Neural cell (in vitro differentiated cells): ENCODE data around the gene BCKDHB. TPM values are rescaled to one million over a fixed set of nuclear protein-coding genes. Genes with fewer than 3 reads are reported as not detected.

Experiments used
- H2AFZ ChIP-seq: fragments of 200-600, 300-800 bp; sonication (generic), shearing (Covaris generic); 2 replicates; pipeline ENCODE4 v1.6.0; 2014; ENCODE audit warnings: low read depth, mild to moderate bottlenecking, antibody characterized with exemption, low read length, moderate library complexity
- H3F3A ChIP-seq: fragments of 200-600 bp; shearing (Covaris generic); 2 replicates; pipeline ENCODE4 v1.6.1; 2016; ENCODE audit warnings: mild to moderate bottlenecking, moderate library complexity, mixed read lengths, antibody characterized with exemption, low read length; ENCODE audit not compliant: insufficient read depth, poor library complexity, severe bottlenecking
- H3K27ac ChIP-seq: fragments of 200-600, 300-800 bp; sonication (generic), shearing (Covaris generic); 2 replicates; pipeline ENCODE4 v1.5.1; 2014; ENCODE audit warnings: mild to moderate bottlenecking, low read length, moderate library complexity
- H3K27me3 ChIP-seq: fragments of 300-800, 200-600 bp; sonication (generic), shearing (Covaris generic); 2 replicates; pipeline ENCODE4 v1.6.0; 2014; ENCODE audit warnings: mild to moderate bottlenecking, low read depth, low read length, moderate library complexity; ENCODE audit not compliant: insufficient read depth
- H3K36me3 ChIP-seq: fragments of 300-800, 200-600 bp; sonication (generic), shearing (Covaris generic); 2 replicates; pipeline ENCODE4 v1.5.1; 2014; ENCODE audit warnings: mild to moderate bottlenecking, antibody characterized with exemption, low read length, moderate library complexity; ENCODE audit not compliant: insufficient read depth
- H3K4me2 ChIP-seq: fragments of 300-800, 200-600 bp; sonication (generic), shearing (Covaris generic); 2 replicates; pipeline ENCODE4 v1.6.0; 2014; ENCODE audit warnings: mild to moderate bottlenecking, low read length
- H3K4me3 ChIP-seq: fragments of 300-800, 200-600 bp; sonication (generic), shearing (Covaris generic); 2 replicates; pipeline ENCODE4 v1.5.1; 2014; ENCODE audit warnings: mild to moderate bottlenecking, low read length, moderate library complexity
- H3K79me2 ChIP-seq: fragments of 200-600 bp; shearing (Covaris generic); replicated peaks from 2 replicates; pipeline ENCODE4 v1.6.0; 2014; ENCODE audit warnings: mild to moderate bottlenecking, low read length, moderate library complexity; ENCODE audit not compliant: insufficient read depth
- H3K9ac ChIP-seq: fragments of 300-800, 200-600 bp; sonication (generic), shearing (Covaris generic); 2 replicates; pipeline ENCODE4 v1.6.1; 2016; ENCODE audit warnings: mild to moderate bottlenecking, low read length, mixed read lengths
- H3K9me2 ChIP-seq: fragments of 200-600 bp; shearing (Covaris generic); 2 replicates; pipeline ENCODE4 v1.6.1; 2016; ENCODE audit warnings: mild to moderate bottlenecking, low read length, mixed read lengths; ENCODE audit not compliant: insufficient read depth
- H3K9me3 ChIP-seq: fragments of 200-600, 300-800 bp; sonication (generic), shearing (Covaris generic); 2 replicates; pipeline ENCODE4 v1.6.1; 2016; ENCODE audit warnings: mild to moderate bottlenecking, mixed run types, low read length, moderate library complexity, mixed read lengths
- H4K20me1 ChIP-seq: fragments of 200-600 bp; shearing (Covaris generic); 2 replicates; pipeline ENCODE4 v1.6.1; 2016; ENCODE audit warnings: mild to moderate bottlenecking, mixed run types; ENCODE audit not compliant: insufficient read depth
- EP300 ChIP-seq: fragments of 450-650 bp; conservative IDR thresholded peaks from 2 replicates; pipeline ENCODE4 v1.6.1; 2014; ENCODE audit warnings: antibody characterized with exemption, mild to moderate bottlenecking, moderate library complexity; ENCODE audit not compliant: poor library complexity, severe bottlenecking
- EZH2 ChIP-seq: fragments of 200-600, 300-800 bp; shearing (Covaris generic), sonication (generic); IDR thresholded peaks from 2 replicates; pipeline ENCODE4 v1.6.1; 2014; ENCODE audit warnings: antibody characterized with exemption, low read length, borderline replicate concordance, mild to moderate bottlenecking; ENCODE audit not compliant: insufficient read depth, poor library complexity, severe bottlenecking
- MXI1 ChIP-seq: fragments of 450-650 bp; conservative IDR thresholded peaks from 2 replicates; pipeline ENCODE4 v1.6.1; 2014; ENCODE audit warnings: antibody characterized with exemption, mild to moderate bottlenecking; ENCODE audit not compliant: poor library complexity, severe bottlenecking
- POLR2AphosphoS5 ChIP-seq: IDR thresholded peaks from 2 replicates; pipeline ENCODE4 v1.6.1; 2012
- RAD21 ChIP-seq: fragments of 450-650 bp; conservative IDR thresholded peaks from 2 replicates; pipeline ENCODE4 v1.6.1; 2014; ENCODE audit warnings: antibody characterized with exemption, mild to moderate bottlenecking, moderate library complexity
- SMC3 ChIP-seq: fragments of 450-650 bp; conservative IDR thresholded peaks from 2 replicates; pipeline ENCODE4 v1.6.1; 2014; ENCODE audit warnings: antibody characterized with exemption, mild to moderate bottlenecking, moderate library complexity; ENCODE audit not compliant: poor library complexity
- TAF1 ChIP-seq: IDR thresholded peaks from 2 replicates; pipeline ENCODE4 v1.6.1; 2012; ENCODE audit warnings: low read depth
- polyA plus RNA-seq: library from polyadenylated mRNA; depleted of rRNA; stranded (reverse); fragments of >200 nt; gene quantifications from 2 replicates; pipeline ENCODE4 v1.2.3, GENCODE V29; 2014
- TF ChIP-seq, protein P1 (sequence below): IDR thresholded peaks from 2 replicates; pipeline ENCODE4 v1.6.1; 2012; ENCODE audit warnings: borderline replicate concordance
- TF ChIP-seq, protein P2 (sequence below): fragments of 450-650 bp; IDR thresholded peaks from 2 replicates; pipeline ENCODE4 v1.5.1; 2014; ENCODE audit warnings: antibody characterized with exemption, mild to moderate bottlenecking, moderate library complexity; ENCODE audit not compliant: poor library complexity, severe bottlenecking

BCKDHB gene
- polyA plus RNA-seq, 1 donor from 2014 or later = 16.1 TPM

DNA sequence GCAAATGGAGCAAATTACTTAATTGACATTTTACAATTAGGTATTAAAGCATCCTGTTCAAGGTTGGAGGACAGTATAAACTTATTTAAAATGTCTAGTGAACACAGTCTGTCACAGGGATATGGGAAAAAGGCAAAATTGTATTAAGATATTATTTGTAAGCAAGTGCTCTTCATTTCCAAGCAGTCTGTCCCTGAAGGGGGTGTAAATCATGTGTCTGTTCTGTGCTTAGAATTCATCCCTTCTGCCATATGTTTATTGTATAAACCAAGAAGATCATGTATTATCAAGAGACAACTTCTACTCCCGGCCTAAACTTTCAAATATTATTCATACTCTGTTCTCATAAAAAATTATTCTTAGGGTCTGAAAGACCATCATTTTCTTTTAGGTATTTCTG is 144.8 kb downstream of the BCKDHB start:
- Histone ChIP-seq H3K4me3 (no peak overlapping the region), H3K4me2 (no peak overlapping the region), H3F3A (no peaks in the 10 kb centered on the region)

DNA sequence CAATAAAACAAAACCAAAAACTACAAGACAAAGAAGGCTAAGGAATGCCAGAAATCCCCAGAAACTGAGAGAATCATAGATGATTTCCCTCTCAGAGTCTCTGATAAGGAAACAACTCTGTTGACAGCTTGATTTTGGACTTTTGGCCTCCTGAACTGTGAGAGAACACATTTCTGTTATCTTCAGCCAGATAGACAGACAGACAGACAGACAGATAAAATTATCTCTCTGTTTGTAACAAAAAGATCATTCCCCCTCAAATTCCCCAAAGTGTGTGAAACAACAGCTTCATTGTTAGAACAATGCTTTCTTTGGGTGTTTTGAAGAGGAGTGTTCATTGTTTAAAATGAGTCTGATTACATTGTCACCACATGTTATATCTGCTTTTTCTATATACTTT is 148.2 kb downstream of the BCKDHB start:
- Histone ChIP-seq H3K27ac (no peak overlapping the region), H2AFZ (no peak overlapping the region), H3K9me2 (no peaks in the 10 kb centered on the region), H3K9ac (no peak overlapping the region), H3K4me2 (no peak overlapping the region), H3K4me3 (no peak overlapping the region), H3K9me3 (no peaks in the 10 kb centered on the region), H4K20me1 (no peaks in the 10 kb centered on the region), H3K27me3 (no peaks in the 10 kb centered on the region), H3F3A (no peaks in the 10 kb centered on the region), H3K79me2 (no peaks in the 10 kb centered on the region), H3K36me3 (no peaks in the 10 kb centered on the region)
- TF ChIP-seq RAD21 (no peak), MXI1 (no peak), POLR2AphosphoS5 (no peak), EP300 (no peak), TAF1 (no peak), EZH2 (no peak), SMC3 (no peak)
- TF ChIP-seq, protein P1, sequence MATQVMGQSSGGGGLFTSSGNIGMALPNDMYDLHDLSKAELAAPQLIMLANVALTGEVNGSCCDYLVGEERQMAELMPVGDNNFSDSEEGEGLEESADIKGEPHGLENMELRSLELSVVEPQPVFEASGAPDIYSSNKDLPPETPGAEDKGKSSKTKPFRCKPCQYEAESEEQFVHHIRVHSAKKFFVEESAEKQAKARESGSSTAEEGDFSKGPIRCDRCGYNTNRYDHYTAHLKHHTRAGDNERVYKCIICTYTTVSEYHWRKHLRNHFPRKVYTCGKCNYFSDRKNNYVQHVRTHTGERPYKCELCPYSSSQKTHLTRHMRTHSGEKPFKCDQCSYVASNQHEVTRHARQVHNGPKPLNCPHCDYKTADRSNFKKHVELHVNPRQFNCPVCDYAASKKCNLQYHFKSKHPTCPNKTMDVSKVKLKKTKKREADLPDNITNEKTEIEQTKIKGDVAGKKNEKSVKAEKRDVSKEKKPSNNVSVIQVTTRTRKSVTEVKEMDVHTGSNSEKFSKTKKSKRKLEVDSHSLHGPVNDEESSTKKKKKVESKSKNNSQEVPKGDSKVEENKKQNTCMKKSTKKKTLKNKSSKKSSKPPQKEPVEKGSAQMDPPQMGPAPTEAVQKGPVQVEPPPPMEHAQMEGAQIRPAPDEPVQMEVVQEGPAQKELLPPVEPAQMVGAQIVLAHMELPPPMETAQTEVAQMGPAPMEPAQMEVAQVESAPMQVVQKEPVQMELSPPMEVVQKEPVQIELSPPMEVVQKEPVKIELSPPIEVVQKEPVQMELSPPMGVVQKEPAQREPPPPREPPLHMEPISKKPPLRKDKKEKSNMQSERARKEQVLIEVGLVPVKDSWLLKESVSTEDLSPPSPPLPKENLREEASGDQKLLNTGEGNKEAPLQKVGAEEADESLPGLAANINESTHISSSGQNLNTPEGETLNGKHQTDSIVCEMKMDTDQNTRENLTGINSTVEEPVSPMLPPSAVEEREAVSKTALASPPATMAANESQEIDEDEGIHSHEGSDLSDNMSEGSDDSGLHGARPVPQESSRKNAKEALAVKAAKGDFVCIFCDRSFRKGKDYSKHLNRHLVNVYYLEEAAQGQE = no peak
- TF ChIP-seq, protein P2, sequence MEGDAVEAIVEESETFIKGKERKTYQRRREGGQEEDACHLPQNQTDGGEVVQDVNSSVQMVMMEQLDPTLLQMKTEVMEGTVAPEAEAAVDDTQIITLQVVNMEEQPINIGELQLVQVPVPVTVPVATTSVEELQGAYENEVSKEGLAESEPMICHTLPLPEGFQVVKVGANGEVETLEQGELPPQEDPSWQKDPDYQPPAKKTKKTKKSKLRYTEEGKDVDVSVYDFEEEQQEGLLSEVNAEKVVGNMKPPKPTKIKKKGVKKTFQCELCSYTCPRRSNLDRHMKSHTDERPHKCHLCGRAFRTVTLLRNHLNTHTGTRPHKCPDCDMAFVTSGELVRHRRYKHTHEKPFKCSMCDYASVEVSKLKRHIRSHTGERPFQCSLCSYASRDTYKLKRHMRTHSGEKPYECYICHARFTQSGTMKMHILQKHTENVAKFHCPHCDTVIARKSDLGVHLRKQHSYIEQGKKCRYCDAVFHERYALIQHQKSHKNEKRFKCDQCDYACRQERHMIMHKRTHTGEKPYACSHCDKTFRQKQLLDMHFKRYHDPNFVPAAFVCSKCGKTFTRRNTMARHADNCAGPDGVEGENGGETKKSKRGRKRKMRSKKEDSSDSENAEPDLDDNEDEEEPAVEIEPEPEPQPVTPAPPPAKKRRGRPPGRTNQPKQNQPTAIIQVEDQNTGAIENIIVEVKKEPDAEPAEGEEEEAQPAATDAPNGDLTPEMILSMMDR = no peak

More for the DNA sequence above, 144.8 kb downstream of the BCKDHB start:
- TF ChIP-seq RAD21 (no peak), EP300 (no peak), EZH2 (no peak), SMC3 (no peak), POLR2AphosphoS5 (no peak), MXI1 (no peak), TAF1 (no peak)
- TF ChIP-seq, protein P2 = no peak
- TF ChIP-seq, protein P1 = no peak
- H3K9me3 ChIP-seq = no peaks in the 10 kb centered on the region
- no peaks in the 10 kb centered on the region for H3K36me3 ChIP-seq
- no peak overlapping the region for H2AFZ ChIP-seq
- no peaks in the 10 kb centered on the region for H3K27me3 ChIP-seq
- H3K27ac ChIP-seq = no peak overlapping the region
- no peak overlapping the region for H3K9ac ChIP-seq
- H4K20me1 ChIP-seq = no peaks in the 10 kb centered on the region
- no peaks in the 10 kb centered on the region for H3K79me2 ChIP-seq
- no peaks in the 10 kb centered on the region for H3K9me2 ChIP-seq
